ENCODE measurements around the gene APBA2.

APBA2 gene

DNA sequence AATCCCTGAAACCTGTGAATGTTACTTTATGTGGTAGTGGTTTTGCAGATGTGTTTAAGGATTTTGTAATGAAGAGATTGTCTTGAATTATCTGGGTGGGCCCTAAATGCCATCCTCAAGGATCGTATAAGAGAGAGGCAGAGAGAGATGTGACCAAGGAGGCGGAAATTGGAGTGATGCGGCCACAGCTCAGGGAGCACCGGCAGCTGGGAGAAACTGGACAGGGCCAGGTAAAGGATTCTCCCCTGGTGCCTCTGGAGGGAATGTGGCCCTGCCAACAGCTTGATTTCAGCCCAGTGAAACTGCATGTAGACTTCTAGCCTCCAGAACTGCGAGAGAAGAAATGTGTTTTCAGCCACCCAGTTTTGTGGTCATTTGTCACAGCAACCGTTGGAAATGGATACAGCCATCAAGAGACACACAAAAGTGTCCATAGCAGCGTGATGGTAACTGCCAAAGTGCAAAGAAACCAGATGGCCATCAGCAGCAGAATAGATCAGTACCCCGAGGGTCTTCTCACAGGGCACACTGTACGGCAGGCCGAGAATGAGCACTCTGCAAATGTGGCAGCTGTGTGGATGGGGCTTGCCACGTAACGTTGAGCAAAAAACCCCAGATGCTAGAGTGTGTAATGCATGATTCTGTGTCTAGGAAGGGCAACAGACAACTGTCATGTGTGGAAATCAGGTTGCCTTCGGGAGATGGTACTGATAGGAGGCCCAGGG, 12.2 kb downstream of the APBA2 start:
- DNase-seq: no peak

- DNase-seq: no peak
Measured at GRCh38 chr15:28899061-28899738, 13.4 kb downstream of the APBA2 start.

- no peak for DNase-seq
Measured at GRCh38 chr15:28900041-28900891, 14.5 kb downstream of the APBA2 start.

GRCh38 chr15:28900892-28901586, 15.3 kb downstream of the APBA2 start:
- DNase-seq: no peak

DNA sequence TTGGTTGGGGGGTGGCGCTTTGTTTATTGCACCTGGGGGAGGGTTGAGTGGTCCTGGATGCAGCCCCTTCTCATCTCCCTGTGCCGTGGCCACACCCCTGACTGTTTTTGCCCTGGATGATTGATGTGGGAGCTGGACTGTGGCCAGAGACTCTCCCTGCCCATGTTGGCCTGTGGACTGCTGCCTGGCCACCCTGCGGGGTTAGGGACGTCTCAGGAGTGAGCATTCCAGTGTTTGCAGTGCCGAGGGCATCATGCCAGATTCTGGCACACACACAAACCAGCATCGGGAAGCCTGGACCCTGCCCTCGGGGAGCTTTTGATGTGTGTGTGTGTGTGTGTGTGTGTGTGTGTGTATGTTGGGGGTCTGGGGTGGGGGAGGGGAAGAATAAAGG, 15.8 kb downstream of the APBA2 start:
- no peak for DNase-seq

- DNase-seq: no peak
Measured at GRCh38 chr15:28901987-28902745, 16.4 kb downstream of the APBA2 start.

GRCh38 chr15:28902856-28903255, 17.1 kb downstream of the APBA2 start:
- DNase-seq: no peak

DNA sequence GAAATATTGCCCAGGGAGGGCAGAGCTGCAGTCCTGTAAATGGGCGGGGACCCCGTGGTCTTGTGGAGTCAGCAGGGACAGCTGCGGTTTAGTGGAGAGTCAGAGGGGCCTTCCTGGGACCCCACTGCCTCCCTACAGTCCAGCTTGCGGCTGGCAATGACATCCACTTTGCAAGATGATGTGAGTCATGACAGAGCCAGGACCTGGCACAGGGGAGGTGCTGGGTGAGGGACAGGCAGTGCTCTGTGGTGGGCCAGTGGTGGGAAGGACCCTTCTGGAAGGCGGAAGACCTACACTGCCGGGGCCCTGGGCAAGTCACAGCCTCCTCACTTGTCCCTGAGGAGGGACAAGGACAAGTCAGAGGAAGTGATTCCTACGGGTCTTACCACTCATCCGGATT, 17.8 kb downstream of the APBA2 start:
- DNase-seq: no peak

DNA sequence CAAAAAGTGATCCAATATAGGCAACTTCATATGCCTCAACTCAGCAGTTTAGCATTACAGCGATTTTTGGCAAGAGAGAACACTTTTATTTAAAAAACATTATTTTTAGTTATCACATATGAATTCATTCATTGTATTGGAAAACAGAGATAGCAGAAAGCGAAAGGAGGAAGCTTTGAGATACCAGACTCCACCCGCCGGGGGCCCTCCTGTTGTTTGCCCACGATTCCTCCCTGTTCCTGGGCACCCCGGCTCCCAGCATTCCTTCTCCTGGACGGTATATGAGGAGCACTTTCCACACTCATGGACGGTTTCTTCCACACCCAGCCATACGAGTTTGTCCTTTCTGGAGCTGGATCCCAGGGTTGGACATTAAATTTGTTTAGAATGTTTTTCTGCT, 18.2 kb downstream of the APBA2 start:
- DNase-seq: no peak

- DNase-seq: no peak
Measured at GRCh38 chr15:28904541-28905315, 19.0 kb downstream of the APBA2 start.

- DNase-seq: no peak
Measured at GRCh38 chr15:28907338-28907960, 21.7 kb downstream of the APBA2 start.

DNA sequence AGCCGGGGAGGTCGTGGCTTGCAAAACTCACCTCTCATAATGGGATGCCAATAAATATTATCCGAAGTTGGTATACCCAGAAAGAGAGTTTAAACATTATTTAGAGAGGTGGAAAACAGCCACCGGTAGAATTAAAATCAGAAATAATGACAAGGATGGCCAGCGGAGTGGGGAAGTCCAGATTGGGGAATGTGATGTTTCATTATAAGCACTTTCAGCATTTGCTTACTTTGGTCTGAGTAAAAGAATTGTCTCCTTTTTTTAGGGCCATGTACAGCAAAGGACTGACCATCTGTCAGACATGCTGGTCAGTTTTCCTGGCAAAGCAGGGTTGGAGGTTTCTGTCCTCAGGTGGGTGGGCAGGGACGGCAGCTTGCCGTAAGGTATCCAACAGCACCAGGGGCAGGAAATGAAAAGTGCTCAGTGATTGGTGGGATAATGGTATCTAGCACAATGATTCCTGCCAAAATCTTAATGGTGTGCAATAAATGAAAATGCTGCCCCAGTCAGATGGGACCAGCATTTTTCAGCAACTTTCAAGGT, 24.3 kb downstream of the APBA2 start:
- DNase-seq: no peak

- no peak for DNase-seq
Measured at GRCh38 chr15:28911310-28911931, 25.6 kb downstream of the APBA2 start.

GRCh38 chr15:28912422-28912821, 26.6 kb downstream of the APBA2 start:
- DNase-seq: no peak

- no peak for DNase-seq
Measured at GRCh38 chr15:28913171-28913765, 27.5 kb downstream of the APBA2 start.

DNA sequence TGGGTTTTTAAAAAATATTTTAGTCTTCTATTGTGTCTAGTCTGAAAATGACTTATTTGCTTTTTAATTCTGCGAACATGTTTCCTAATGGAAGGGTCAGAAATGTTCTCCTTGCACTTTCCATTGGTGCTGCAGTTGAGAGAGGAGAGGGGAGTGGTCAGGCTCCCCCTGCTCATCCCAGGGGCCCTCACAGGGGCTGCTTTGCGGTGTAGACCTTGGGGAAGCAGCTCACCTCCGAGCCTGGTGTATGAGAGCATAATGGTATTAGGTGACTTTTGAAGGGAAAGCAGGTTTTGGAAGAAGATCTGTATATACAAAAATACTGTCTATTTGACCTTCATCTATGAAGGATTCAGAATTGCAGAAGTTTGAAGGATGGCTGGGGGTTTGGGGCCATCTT, 28.3 kb downstream of the APBA2 start:
- no peak for DNase-seq

- DNase-seq: no peak
Measured at GRCh38 chr15:28914483-28915023, 28.8 kb downstream of the APBA2 start.

- DNase-seq: no peak
Measured at GRCh38 chr15:28915041-28915810, 29.5 kb downstream of the APBA2 start.

- no peak for DNase-seq
Measured at GRCh38 chr15:28915935-28916334, 30.2 kb downstream of the APBA2 start.

Measured in DMS153 (cell line).